Measurements from ENCODE around the gene OGA.

GRCh38 chr10:101835362-101835761 lies 17.1 kb upstream of the OGA start:
- no peak for TF ChIP-seq POLR2AphosphoS5 (IDR thresholded peaks at IDR 0.05; ENCODE audit: control insufficient read depth, insufficient read depth, low read depth, low read length)
- TF ChIP-seq, protein P1, sequence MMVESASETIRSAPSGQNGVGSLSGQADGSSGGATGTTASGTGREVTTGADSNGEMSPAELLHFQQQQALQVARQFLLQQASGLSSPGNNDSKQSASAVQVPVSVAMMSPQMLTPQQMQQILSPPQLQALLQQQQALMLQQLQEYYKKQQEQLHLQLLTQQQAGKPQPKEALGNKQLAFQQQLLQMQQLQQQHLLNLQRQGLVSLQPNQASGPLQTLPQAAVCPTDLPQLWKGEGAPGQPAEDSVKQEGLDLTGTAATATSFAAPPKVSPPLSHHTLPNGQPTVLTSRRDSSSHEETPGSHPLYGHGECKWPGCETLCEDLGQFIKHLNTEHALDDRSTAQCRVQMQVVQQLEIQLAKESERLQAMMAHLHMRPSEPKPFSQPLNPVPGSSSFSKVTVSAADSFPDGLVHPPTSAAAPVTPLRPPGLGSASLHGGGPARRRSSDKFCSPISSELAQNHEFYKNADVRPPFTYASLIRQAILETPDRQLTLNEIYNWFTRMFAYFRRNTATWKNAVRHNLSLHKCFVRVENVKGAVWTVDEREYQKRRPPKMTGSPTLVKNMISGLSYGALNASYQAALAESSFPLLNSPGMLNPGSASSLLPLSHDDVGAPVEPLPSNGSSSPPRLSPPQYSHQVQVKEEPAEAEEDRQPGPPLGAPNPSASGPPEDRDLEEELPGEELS (CRISPR knock-in tag; IDR thresholded peaks at IDR 0.05; ENCODE audit: borderline replicate concordance), result no peak
- TF ChIP-seq CTCF (IDR thresholded peaks at IDR 0.05 in 2 of 3, conservative IDR thresholded peaks at IDR 0.05 in 1 of 3; ENCODE audit: insufficient read depth in 2 of 3, low read depth in 1 of 3, low read length in 3 of 3), result no peak
- TF ChIP-seq SIN3A (IDR thresholded peaks at IDR 0.05; ENCODE audit: borderline replicate concordance in 2 of 2, control insufficient read depth in 1 of 2, low read depth in 2 of 2, low read length in 2 of 2), result no peak
- no peak for TF ChIP-seq RAD21 (CRISPR knock-in tag; conservative IDR thresholded peaks at IDR 0.05 in 1 of 2, IDR thresholded peaks at IDR 0.05 in 1 of 2)
- TF ChIP-seq PCBP2 (IDR thresholded peaks at IDR 0.05; ENCODE audit: low read depth, low read length, poor library complexity, severe bottlenecking), result no peak
- TF ChIP-seq ZFP36 (IDR thresholded peaks at IDR 0.05; ENCODE audit: low read depth, low read length, partially characterized antibody), result no peak
- no peak for TF ChIP-seq FOXM1 (IDR thresholded peaks at IDR 0.05; ENCODE audit: low read depth)
- no peak for TF ChIP-seq FOXM1 (CRISPR knock-in tag; IDR thresholded peaks at IDR 0.05; ENCODE audit: low read depth)
- no peak for TF ChIP-seq BHLHE40 (IDR thresholded peaks at IDR 0.05; ENCODE audit: low read length)

Data from K562 (cell line).